Tibial nerve (tissue), 4 donors: ENCODE data around the gene FAM72A.
"Not testable (repeated sequence)": the region's sequence is repeated elsewhere in the genome, so short reads cannot be mapped to it uniquely, and the experiment has no call there.

Experiments
- EP300 ChIP-seq, 2 donors: sonication (generic); formaldehyde crosslinking; IDR thresholded peaks; one replicate each; pipeline ENCODE4 v1.6.1; 2017; ENCODE audit warnings: antibody characterized with exemption in 2 of 2, mild to moderate bottlenecking in 1 of 2
- POLR2A ChIP-seq, 2 donors: fragments of 450-650 bp; IDR thresholded peaks; one replicate each; pipeline ENCODE4 v1.6.1; 2017; ENCODE audit warnings: antibody characterized with exemption in 2 of 2, mild to moderate bottlenecking in 2 of 2, moderate library complexity in 2 of 2
- TF ChIP-seq, protein P1 (sequence below), 5 experiments: fragments of 200-600 bp in 3 of 5; fragments of 450-650 bp in 2 of 5; sonication (generic) in 3 of 5; IDR thresholded peaks; one replicate each; pipeline ENCODE4 v1.5.1; 2016 to 2019; ENCODE audit warnings: antibody characterized with exemption in 5 of 5, mild to moderate bottlenecking in 3 of 5, moderate library complexity in 2 of 5

GRCh38 chr1:206174182-206174868 is 28.3 kb downstream of the FAM72A start:
- TF ChIP-seq, protein P1, sequence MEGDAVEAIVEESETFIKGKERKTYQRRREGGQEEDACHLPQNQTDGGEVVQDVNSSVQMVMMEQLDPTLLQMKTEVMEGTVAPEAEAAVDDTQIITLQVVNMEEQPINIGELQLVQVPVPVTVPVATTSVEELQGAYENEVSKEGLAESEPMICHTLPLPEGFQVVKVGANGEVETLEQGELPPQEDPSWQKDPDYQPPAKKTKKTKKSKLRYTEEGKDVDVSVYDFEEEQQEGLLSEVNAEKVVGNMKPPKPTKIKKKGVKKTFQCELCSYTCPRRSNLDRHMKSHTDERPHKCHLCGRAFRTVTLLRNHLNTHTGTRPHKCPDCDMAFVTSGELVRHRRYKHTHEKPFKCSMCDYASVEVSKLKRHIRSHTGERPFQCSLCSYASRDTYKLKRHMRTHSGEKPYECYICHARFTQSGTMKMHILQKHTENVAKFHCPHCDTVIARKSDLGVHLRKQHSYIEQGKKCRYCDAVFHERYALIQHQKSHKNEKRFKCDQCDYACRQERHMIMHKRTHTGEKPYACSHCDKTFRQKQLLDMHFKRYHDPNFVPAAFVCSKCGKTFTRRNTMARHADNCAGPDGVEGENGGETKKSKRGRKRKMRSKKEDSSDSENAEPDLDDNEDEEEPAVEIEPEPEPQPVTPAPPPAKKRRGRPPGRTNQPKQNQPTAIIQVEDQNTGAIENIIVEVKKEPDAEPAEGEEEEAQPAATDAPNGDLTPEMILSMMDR (IDR thresholded peaks at IDR 0.05) = not testable (repeated sequence)
- not testable (repeated sequence) for TF ChIP-seq POLR2A, EP300 (IDR thresholded peaks at IDR 0.05)
